Motor neuron (in vitro differentiated cells): ENCODE data around the gene FOXP1. TPM values are rescaled to one million over a fixed set of nuclear protein-coding genes. Genes with fewer than 3 reads are reported as not detected.

Experiments used
- ATAC-seq, 8 experiments: fragments of 200-7000 bp; cut with Tn5 transposase; replicated peaks in 6 of 8; 2 replicates each; pipeline ENCODE4 v1.8.0; 2021; ENCODE audit warnings: mild to moderate bottlenecking in 8 of 8, moderate library complexity in 8 of 8
- H3K27ac ChIP-seq, 2 donors: fragments of 250-450 bp; sonication (Bioruptor Pico); 2 replicates each; pipeline ENCODE4 v1.9.0; 2021; ENCODE audit warnings: antibody characterized with exemption in 2 of 2, mild to moderate bottlenecking in 2 of 2, moderate library complexity in 1 of 2
- H3K4me1 ChIP-seq, 2 donors: fragments of 250-450 bp; sonication (Bioruptor Pico); replicated peaks in 1 of 2; 2 replicates each; pipeline ENCODE4 v1.6.1; 2021; ENCODE audit warnings: antibody characterized with exemption in 2 of 2, mild to moderate bottlenecking in 2 of 2, moderate library complexity in 1 of 2
- H3K4me3 ChIP-seq, 5 donors: fragments of 250-450 bp; sonication (Bioruptor Pico); 2 replicates each; pipeline ENCODE4 v1.9.0; 2021; ENCODE audit warnings: antibody characterized with exemption in 5 of 5, mild to moderate bottlenecking in 5 of 5, moderate library complexity in 4 of 5
- WGBS, 10 experiments: fragments of 450-650 bp; shearing (Covaris generic); methylation state at CpG; one replicate each; pipeline ENCODE4 v1.0.0; 2022; 5-methylcytosine and 5-hydroxymethylcytosine counted together
- in situ Hi-C, 9 experiments: fragments of 400-800 bp; cut with MboI; loops; one replicate each; pipeline ENCODE4 v1.15.0; 2021; ENCODE audit warnings: low sequenced_read_pairs in 9 of 9, low pct_unique_long_range_greater_than_20kb in 2 of 9; ENCODE audit not compliant: unreplicated experiment in 9 of 9
- total RNA-seq, 8 experiments: library from RNA; unstranded; fragments of 300-600 nt; gene quantifications; 2 replicates each; pipeline versions ENCODE4 v1.2.3 to v1.2.4, GENCODE V29; 2022

Gene FOXP1
- total RNA-seq, 8 experiments from 2014 or later: 7.0 to 118 (median 74.5) TPM

DNA sequence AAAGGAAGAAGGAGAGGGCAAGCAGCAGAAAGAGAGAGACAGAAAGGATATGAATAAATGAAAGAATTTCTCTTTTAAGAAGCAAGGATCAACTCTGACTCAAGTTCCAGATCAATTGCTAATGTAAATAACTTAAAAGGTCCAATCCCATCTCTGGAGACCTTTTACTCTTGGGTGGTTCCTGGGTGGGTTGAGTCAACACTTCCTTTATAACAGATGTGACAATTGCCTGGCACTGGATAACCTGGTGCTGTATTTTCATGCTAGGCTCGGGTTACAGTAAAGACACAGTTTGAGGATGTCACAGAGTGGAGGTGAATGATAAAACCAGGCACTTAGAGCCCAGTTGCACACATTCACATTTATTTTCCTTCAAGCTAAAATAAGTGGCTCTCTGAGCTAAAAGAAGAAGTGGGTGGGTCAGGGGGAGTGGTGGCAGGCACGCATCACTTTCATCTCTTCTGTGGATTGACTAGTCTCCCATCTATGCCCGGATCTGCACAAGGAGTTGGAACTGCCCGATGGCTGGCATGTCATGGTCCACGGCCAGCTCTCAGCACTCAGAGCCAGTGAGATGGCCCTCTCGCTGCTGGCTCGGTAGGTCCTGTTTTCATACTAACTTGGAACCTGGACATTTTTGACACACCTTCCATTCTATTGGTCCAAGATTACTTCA lies 465.8 kb downstream of the FOXP1 start:
- H3K4me3 ChIP-seq: no peak overlapping the region
- peaks cover 0 to 7% of the 10 kb centered on the region in 2 donors for H3K4me1 ChIP-seq
- no peak overlapping the region for H3K27ac ChIP-seq
- WGBS, 10 experiments: 50 to 100% (median 85%) methylated on average over 1 to 6 of the region's 7 CpGs; no CpG with 5 or more reads in 2 of the 10 experiments
- peak in 3 of 8 experiments; percentile 56 to 89 (median 81) for ATAC-seq
- in situ Hi-C loops: no loop called here

DNA sequence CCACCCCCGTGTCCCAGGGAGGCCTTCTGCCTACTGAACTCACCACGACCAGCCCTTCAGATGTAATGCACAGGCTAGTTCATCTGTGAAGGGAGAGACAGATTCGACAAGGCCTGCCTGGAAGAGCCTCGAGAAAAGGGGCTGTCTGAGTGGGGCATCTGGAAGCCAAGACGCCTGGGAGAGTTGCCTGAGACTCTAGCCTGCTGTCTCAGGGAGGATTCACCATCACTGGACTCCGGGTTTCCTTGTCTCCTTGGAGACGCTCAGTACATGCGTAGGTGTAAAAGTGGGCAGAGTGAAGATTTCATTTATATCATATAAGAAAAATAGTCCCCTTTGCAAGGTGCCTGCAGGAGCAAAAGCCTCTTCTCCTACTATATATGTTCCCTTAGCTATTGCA lies 468.9 kb downstream of the FOXP1 start:
- in situ Hi-C loops: no loop called here
- peaks cover 14 to 20% of the 10 kb centered on the region in 2 donors for H3K4me1 ChIP-seq
- no peak for ATAC-seq
- H3K4me3 ChIP-seq: no peak overlapping the region
- WGBS, 10 experiments: 83 to 100% (median 93%) methylated on average over 1 to 5 of the region's 8 CpGs; no CpG with 5 or more reads in 4 of the 10 experiments
- H3K27ac ChIP-seq: no peak overlapping the region

- no peak overlapping the region for H3K27ac ChIP-seq
- ATAC-seq: no peak
- in situ Hi-C loops: no loop called here
- no peak overlapping the region for H3K4me3 ChIP-seq
- WGBS, 10 experiments: 66 to 100% (median 85%) methylated on average over 1 to 6 of the region's 6 CpGs
- H3K4me1 ChIP-seq: peaks cover 19 to 33% of the 10 kb centered on the region in 2 donors
Measured at GRCh38 chr3:71112576-71112975, 471.0 kb downstream of the FOXP1 start.

GRCh38 chr3:71111784-71112440 lies 471.6 kb downstream of the FOXP1 start:
- H3K4me3 ChIP-seq: no peak overlapping the region
- no peak for ATAC-seq
- WGBS, 10 experiments: 0 to 100% (median 93%) methylated on average over 1 to 3 of the region's 6 CpGs; no CpG with 5 or more reads in 5 of the 10 experiments
- no peak overlapping the region for H3K27ac ChIP-seq
- in situ Hi-C loops: no loop called here
- peaks cover 19 to 33% of the 10 kb centered on the region in 2 donors for H3K4me1 ChIP-seq

GRCh38 chr3:71110385-71111222 lies 472.9 kb downstream of the FOXP1 start:
- Histone ChIP-seq H3K27ac (no peak overlapping the region), H3K4me1 (peaks cover 19 to 33% of the 10 kb centered on the region in 2 donors), H3K4me3 (no peak overlapping the region)
- in situ Hi-C loops: no loop called here
- 42 to 97% (median 55%) methylated on average over 2 to 8 of the region's 8 CpGs for WGBS, 10 experiments
- peak in 5 of 8 experiments; percentile 38 to 89 (median 68) for ATAC-seq

DNA sequence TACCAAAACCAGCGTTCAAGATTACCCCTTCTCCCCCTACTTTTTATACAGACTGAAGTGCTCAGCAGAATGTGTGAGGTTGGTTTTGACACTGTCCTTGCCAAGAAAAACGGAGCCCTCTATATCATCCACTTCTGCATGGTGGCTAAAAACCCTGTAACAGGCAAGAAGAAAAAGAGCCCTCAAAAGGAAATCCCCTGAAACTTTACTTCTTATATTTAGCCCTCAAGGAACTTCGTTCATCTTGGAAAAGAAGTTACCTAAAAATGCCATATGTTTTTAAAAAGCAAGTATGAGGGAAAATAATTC lies 473.6 kb downstream of the FOXP1 start:
- in situ Hi-C loops: no loop called here
- H3K4me1 ChIP-seq: peaks cover 21 to 32% of the 10 kb centered on the region in 2 donors
- 30 to 100% (median 84%) methylated on average over 1 to 3 of the region's 3 CpGs; no CpG with 5 or more reads in 1 of the 10 experiments for WGBS, 10 experiments
- H3K4me3 ChIP-seq: no peak overlapping the region
- peak overlapping the region; percentile 16 to 61 for H3K27ac ChIP-seq
- peak in 3 of 8 experiments; percentile 16 to 24 (median 16) for ATAC-seq

DNA sequence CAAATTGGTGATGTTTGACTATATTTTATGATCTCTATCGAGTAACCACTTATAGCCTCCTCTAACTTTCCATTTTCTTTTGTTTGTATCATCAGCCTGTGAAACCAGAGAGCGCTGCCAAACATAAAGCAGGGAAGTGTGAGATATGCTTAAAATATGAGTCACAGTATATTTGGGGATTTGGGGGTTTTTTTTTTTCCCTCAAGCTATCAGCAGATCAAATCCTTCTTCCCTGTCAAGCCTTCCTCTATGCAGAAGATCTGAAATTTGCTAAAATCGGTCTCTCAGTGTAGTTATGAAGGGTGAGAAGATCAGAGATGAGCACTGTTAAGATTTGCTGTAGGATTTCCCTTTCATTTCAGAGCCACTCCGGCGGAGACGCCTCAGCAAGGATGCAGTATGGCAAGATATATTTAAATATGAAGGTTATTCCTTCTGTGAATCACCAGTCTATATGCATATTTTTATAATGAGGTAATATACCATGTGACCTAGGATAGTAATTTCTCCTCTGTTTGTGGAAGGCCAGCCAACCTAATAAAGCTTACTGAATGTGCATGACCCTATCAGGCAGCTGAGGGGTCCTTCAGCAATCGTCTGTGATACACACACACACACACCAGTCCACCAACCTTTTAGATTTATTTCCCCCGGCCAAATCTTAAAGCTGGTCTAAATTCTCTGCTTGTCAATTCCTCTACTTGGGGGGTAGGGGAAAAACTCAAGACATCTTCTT lies 474.1 kb downstream of the FOXP1 start:
- H3K27ac ChIP-seq: peak overlapping the region; percentile 16 to 61

GRCh38 chr3:71107926-71108325 lies 475.6 kb downstream of the FOXP1 start:
- WGBS, 10 experiments: 33 to 100% (median 97%) methylated on average over 2 to 3 of the region's 3 CpGs; no CpG with 5 or more reads in 1 of the 10 experiments
- peaks cover 38 to 46% of the 10 kb centered on the region in 2 donors for H3K4me1 ChIP-seq
- no peak for ATAC-seq
- H3K4me3 ChIP-seq: no peak overlapping the region
- in situ Hi-C loops: no loop called here
- H3K27ac ChIP-seq: no peak overlapping the region

More for the DNA sequence above, 474.1 kb downstream of the FOXP1 start:
- ATAC-seq: peak; percentile 52 to 98 (median 84)
- WGBS, 10 experiments: 13 to 94% (median 63%) methylated on average over 1 to 8 of the region's 8 CpGs
- no peak overlapping the region for H3K4me3 ChIP-seq
- in situ Hi-C loops: no loop called here
- H3K4me1 ChIP-seq: peaks cover 26 to 31% of the 10 kb centered on the region in 2 donors

DNA sequence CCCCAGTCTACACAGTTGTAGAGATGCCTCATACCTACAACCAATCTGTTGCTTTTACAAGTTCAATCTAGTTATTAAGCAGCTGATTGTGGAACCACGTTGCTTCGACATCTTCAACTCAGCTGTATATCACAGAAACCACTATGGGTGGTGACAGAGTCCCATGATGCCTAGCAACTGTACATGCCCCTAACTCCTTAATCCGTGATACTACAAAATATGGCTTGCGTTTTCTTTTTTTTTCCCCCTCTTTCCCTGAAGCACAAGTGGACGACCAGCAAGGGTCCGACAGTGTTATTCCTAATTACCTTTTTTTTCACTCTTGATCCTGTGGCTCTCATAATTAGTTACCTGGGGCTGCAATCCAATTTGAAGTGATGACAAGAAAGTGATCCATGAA lies 478.6 kb downstream of the FOXP1 start:
- in situ Hi-C loops: no loop called here
- H3K27ac ChIP-seq: no peak overlapping the region
- peaks cover 31 to 54% of the 10 kb centered on the region in 2 donors for H3K4me1 ChIP-seq
- WGBS, 10 experiments: 50 to 100% (median 93%) methylated on average over 1 to 6 of the region's 6 CpGs; no CpG with 5 or more reads in 1 of the 10 experiments
- H3K4me3 ChIP-seq: no peak overlapping the region
- peak in 4 of 8 experiments; percentile 26 to 69 (median 36) for ATAC-seq

GRCh38 chr3:71104556-71104955 lies 479.0 kb downstream of the FOXP1 start:
- WGBS, 10 experiments: 67 to 100% (median 83%) methylated on average over 1 to 2 of the region's 3 CpGs; no CpG with 5 or more reads in 6 of the 10 experiments
- H3K4me1 ChIP-seq: peaks cover 26 to 50% of the 10 kb centered on the region in 2 donors
- in situ Hi-C loops: no loop called here
- no peak overlapping the region for H3K4me3 ChIP-seq
- ATAC-seq: no peak
- no peak overlapping the region for H3K27ac ChIP-seq

- WGBS, 10 experiments: 48 to 100% (median 86%) methylated on average over 2 to 6 of the region's 6 CpGs
- in situ Hi-C loops: no loop called here
- Histone ChIP-seq H3K27ac (no peak overlapping the region), H3K4me1 (peaks cover 22 to 46% of the 10 kb centered on the region in 2 donors), H3K4me3 (no peak overlapping the region)
- ATAC-seq: peak in 2 of 8 experiments; percentile 21 to 27
Measured at GRCh38 chr3:71104121-71104541, 479.4 kb downstream of the FOXP1 start.

- in situ Hi-C loops: no loop called here
- peak in 5 of 8 experiments; percentile 12 to 72 (median 60) for ATAC-seq
- Histone ChIP-seq H3K4me1 (peaks cover 21 to 39% of the 10 kb centered on the region in 2 donors), H3K27ac (no peak overlapping the region), H3K4me3 (no peak overlapping the region)
- WGBS, 10 experiments: 13 to 94% (median 64%) methylated on average over 3 to 8 of the region's 9 CpGs; no CpG with 5 or more reads in 1 of the 10 experiments
Measured at GRCh38 chr3:71103430-71103921, 480.1 kb downstream of the FOXP1 start.
